Activated CD4-positive, alpha-beta memory T cell treated with anti-CD3 and anti-CD28 coated beads for 36 hours (primary cell): Measurements from ENCODE around the gene NAALADL2. TPM values are rescaled to one million over a fixed set of nuclear protein-coding genes. Genes with fewer than 3 reads are reported as not detected.

Source experiments
- microRNA-seq: library from miRNA; unstranded; fragments of <30 nt; microRNA quantifications from one replicate; pipeline ENCODE4 v1.2.0, GENCODE V29; 2022; ENCODE audit warnings: borderline number of aligned reads, borderline microRNAs expressed, borderline replicate concordance
- total RNA-seq, 2 experiments: library from RNA; stranded (reverse); gene quantifications; one replicate each; pipeline ENCODE4 v1.2.3, GENCODE V29; 2021

Gene NAALADL2
- total RNA-seq, 2 experiments from 2014 or later = not detected

Small RNA genes within 50 kb of the gene (microRNA-seq; reads per million reads assigned to microRNA genes)
- gene MIR4789 = not detected
